Memory B cell (primary cell): ENCODE data around the gene KCNE2.
"Not testable (repeated sequence)": the region's sequence is repeated elsewhere in the genome, so short reads cannot be mapped to it uniquely, and the experiment has no call there.

Source experiments
- ATAC-seq: fragments of 150-1000 bp; cut with Tn5 transposase; 2 replicates; pipeline ENCODE4 v1.10.0; 2021; ENCODE audit warnings: low read depth, mild to moderate bottlenecking, moderate library complexity
- DNase-seq, 2 donors: peaks; one replicate each; pipeline ENCODE4 v3.0.0; 2022; ENCODE audit warnings: low spot score in 2 of 2
- H3K27ac Mint-ChIP-seq: one replicate; pipeline ENCODE4 v1.8.0; 2022; ENCODE audit warnings: mild to moderate bottlenecking, moderate library complexity, mixed read lengths
- H3K27me3 Mint-ChIP-seq: one replicate; pipeline ENCODE4 v1.8.0; 2022; ENCODE audit warnings: mixed read lengths
- H3K36me3 Mint-ChIP-seq: one replicate; pipeline ENCODE4 v1.8.0; 2022; ENCODE audit warnings: mild to moderate bottlenecking, mixed read lengths
- H3K4me1 Mint-ChIP-seq: one replicate; pipeline ENCODE4 v1.8.0; 2022; ENCODE audit warnings: mixed read lengths
- H3K4me3 Mint-ChIP-seq: one replicate; pipeline ENCODE4 v1.8.0; 2022; ENCODE audit warnings: mild to moderate bottlenecking, moderate library complexity, mixed read lengths
- H3K9me3 Mint-ChIP-seq: one replicate; pipeline ENCODE4 v1.8.0; 2022; ENCODE audit warnings: mixed read lengths

The KCNE2 gene

GRCh38 chr21:34406102-34406501 lies 42.3 kb downstream of the KCNE2 start:
- not testable (repeated sequence) for H3K9me3 Mint-ChIP-seq, H3K4me3 Mint-ChIP-seq, H3K27ac Mint-ChIP-seq, DNase-seq, H3K4me1 Mint-ChIP-seq, H3K36me3 Mint-ChIP-seq, ATAC-seq, H3K27me3 Mint-ChIP-seq

- H3K36me3 Mint-ChIP-seq, DNase-seq, H3K4me3 Mint-ChIP-seq, H3K9me3 Mint-ChIP-seq, H3K27ac Mint-ChIP-seq, H3K4me1 Mint-ChIP-seq, H3K27me3 Mint-ChIP-seq: not testable (repeated sequence)
- ATAC-seq = peak; percentile 56
Measured at GRCh38 chr21:34406676-34407075, 42.9 kb downstream of the KCNE2 start.

- H3K27ac Mint-ChIP-seq, H3K4me1 Mint-ChIP-seq, DNase-seq, H3K36me3 Mint-ChIP-seq, H3K27me3 Mint-ChIP-seq, H3K9me3 Mint-ChIP-seq, H3K4me3 Mint-ChIP-seq: not testable (repeated sequence)
- peak; percentile 73 for ATAC-seq
Measured at GRCh38 chr21:34407294-34407693, 43.5 kb downstream of the KCNE2 start.

- not testable (repeated sequence) for H3K4me1 Mint-ChIP-seq, H3K27me3 Mint-ChIP-seq, H3K9me3 Mint-ChIP-seq, ATAC-seq, DNase-seq, H3K36me3 Mint-ChIP-seq, H3K4me3 Mint-ChIP-seq, H3K27ac Mint-ChIP-seq
Measured at GRCh38 chr21:34417448-34418077, 53.8 kb downstream of the KCNE2 start.
